ENCODE measurements around the gene DCAF7. TPM values are rescaled to one million over a fixed set of nuclear protein-coding genes. Genes with fewer than 3 reads are reported as not detected.

The DCAF7 gene
- total and polyA plus RNA-seq, 11 donors = 9.9 to 61.8 (median 41.2) TPM

GRCh38 chr17:63544467-63545301 lies 5.6 kb upstream of the DCAF7 start:
- Histone ChIP-seq H3K9me3 (no peaks in the 10 kb centered on the region), H3K4me1 (peaks cover 0 to 12% (median 7%) of the 10 kb centered on the region in 12 donors), H3K4me3 (no peak overlapping the region), H3K36me3 (no peaks in the 10 kb centered on the region), H3K27ac (no peak overlapping the region), H3K27me3 (peaks cover 0 to 6% (median under 1%) of the 10 kb centered on the region in 9 donors)
- intact Hi-C loops (cut with DNase I) = loop anchor here in 1 of 10 donors (10.0 kb wide), 1 partner anchor 100 kb away; the partner anchor contains the start of gene CYB561
- 90 to 96% (median 93%) methylated on average over 10 to 13 of the region's 13 CpGs for WGBS, 4 donors
- no peak for TF ChIP-seq CTCF (IDR thresholded peaks at IDR 0.05)
- TF ChIP-seq POLR2A (IDR thresholded peaks at IDR 0.05) = no peak
- ATAC-seq (no peak), DNase-seq (no peak)

- Histone ChIP-seq H3K9me3 (no peaks in the 10 kb centered on the region), H3K27ac (no peak overlapping the region), H3K4me3 (no peak overlapping the region), H3K4me1 (peaks cover 0 to 17% (median 11%) of the 10 kb centered on the region in 12 donors), H3K27me3 (no peaks in the 10 kb centered on the region), H3K36me3 (no peaks in the 10 kb centered on the region)
- WGBS, 4 donors = 85 to 92% (median 90%) methylated on average over 8 to 9 of the region's 9 CpGs
- intact Hi-C loops (cut with DNase I) = loop anchor here in 1 of 10 donors (10.0 kb wide), 1 partner anchor 102 kb away; the partner anchor contains the start of gene CYB561
- TF ChIP-seq CTCF (IDR thresholded peaks at IDR 0.05) = no peak
- no peak for TF ChIP-seq POLR2A (IDR thresholded peaks at IDR 0.05)
- no peak for ATAC-seq
- DNase-seq = no peak
Measured at GRCh38 chr17:63546308-63547082, 3.8 kb upstream of the DCAF7 start.

- Histone ChIP-seq H3K36me3 (no peaks in the 10 kb centered on the region), H3K27ac (no peak overlapping the region), H3K4me3 (no peak overlapping the region), H3K4me1 (peaks cover 0 to 23% (median 16%) of the 10 kb centered on the region in 12 donors), H3K27me3 (no peaks in the 10 kb centered on the region), H3K9me3 (no peaks in the 10 kb centered on the region)
- no peak for DNase-seq
- intact Hi-C loops (cut with DNase I) = loop anchor here in 1 of 10 donors (10.0 kb wide), 1 partner anchor 102 kb away; the partner anchor contains the start of gene CYB561
- no peak for TF ChIP-seq POLR2A (IDR thresholded peaks at IDR 0.05)
- TF ChIP-seq CTCF (IDR thresholded peaks at IDR 0.05) = no peak
- 67 to 73% (median 71%) methylated on average over 5 of the region's 5 CpGs for WGBS, 4 donors
- ATAC-seq = no peak
Measured at GRCh38 chr17:63547083-63547523, 3.2 kb upstream of the DCAF7 start.

All from heart left ventricle (tissue), 16 donors.